Aorta (tissue), 5 donors: Measurements from ENCODE around the gene STIM1. TPM values are rescaled to one million over a fixed set of nuclear protein-coding genes. Genes with fewer than 3 reads are reported as not detected.

ENCODE experiments used
- ATAC-seq: fragments of 200-7000 bp; cut with Tn5 transposase; one replicate; pipeline ENCODE4 v1.9.1; 2022; ENCODE audit warnings: moderate library complexity; ENCODE audit not compliant: low FRiP score
- DNase-seq, 2 donors: peaks; one replicate each; pipeline ENCODE4 v3.0.0-alpha.2; 2020
- H3K27ac ChIP-seq, 2 donors: one replicate each; pipeline ENCODE4 v1.5.1; 2013; ENCODE audit warnings: low read length in 2 of 2, mild to moderate bottlenecking in 2 of 2, moderate library complexity in 2 of 2, control low read depth in 1 of 2, inconsistent platforms in 1 of 2, low read depth in 1 of 2
- H3K27me3 ChIP-seq, 2 donors: one replicate each; pipeline ENCODE4 v1.6.1; 2013; ENCODE audit warnings: control low read depth in 1 of 2, low read length in 1 of 2, mild to moderate bottlenecking in 1 of 2, moderate library complexity in 1 of 2; ENCODE audit not compliant: insufficient read depth in 2 of 2, control insufficient read depth in 1 of 2
- H3K36me3 ChIP-seq, 2 donors: one replicate each; pipeline ENCODE4 v1.6.1; 2013; ENCODE audit warnings: control low read depth in 1 of 2, low read length in 1 of 2, mild to moderate bottlenecking in 1 of 2; ENCODE audit not compliant: insufficient read depth in 2 of 2, control insufficient read depth in 1 of 2
- H3K4me1 ChIP-seq, 2 donors: one replicate each; pipeline ENCODE4 v1.6.1; 2013; ENCODE audit warnings: low read length in 2 of 2, control low read depth in 1 of 2, mild to moderate bottlenecking in 1 of 2, moderate library complexity in 1 of 2; ENCODE audit not compliant: insufficient read depth in 2 of 2, control insufficient read depth in 1 of 2
- H3K4me3 ChIP-seq, 2 donors: one replicate each; pipeline ENCODE4 v1.5.1; 2013; ENCODE audit warnings: low read length in 2 of 2, control low read depth in 1 of 2, mild to moderate bottlenecking in 1 of 2
- H3K9me3 ChIP-seq: one replicate; pipeline ENCODE4 v1.6.1; 2013; ENCODE audit warnings: mild to moderate bottlenecking, low read length; ENCODE audit not compliant: control insufficient read depth
- WGBS, 2 donors: extraction: QIAGEN DNeasy Blood & Tissue Kit; methylation state at CpG; one replicate each; pipeline ENCODE4 v1.1.7; 2013; 5-methylcytosine and 5-hydroxymethylcytosine counted together
- intact Hi-C, 2 donors: fragments of 100-400 bp; cut with DNase I; formaldehyde crosslinking; loops; one replicate each; pipeline versions ENCODE4 v1.14.2 to v1.15.0; 2022
- polyA plus RNA-seq, 2 donors: library from polyadenylated mRNA; stranded (reverse); fragments of 200-250 nt; gene quantifications; one replicate each; pipeline ENCODE4 v1.2.3, GENCODE V29; 2013
- total RNA-seq, 2 donors: library from RNA; stranded (reverse); fragmentation: NEBNext Ultra II Directional; extraction: Animal tissue kit (Norgen Biotek cat#: 25700); gene quantifications; one replicate each; pipeline ENCODE4 v1.2.1, GENCODE V29; 2021
- donor health status: healthy with polysubstance abuse.
- donor health status: Bipolar disorder and iron deficiency.
- donor health status: DM: no; HTN: no; CAD: no.
- donor health status: DM: no; HTN: no; CAD: no.
- donor health status: DM: yes; HTN: yes; CAD: no.

Gene STIM1
- total and polyA plus RNA-seq, 4 donors: 14.9 to 69.5 (median 48.8) TPM

- H3K4me1 ChIP-seq: no peaks in the 10 kb centered on the region
- H3K27ac ChIP-seq: no peak overlapping the region
- WGBS, 2 donors: 83 to 87% methylated on average over 2 of the region's 2 CpGs
- no peaks in the 10 kb centered on the region for H3K9me3 ChIP-seq
- no peaks in the 10 kb centered on the region for H3K36me3 ChIP-seq
- DNase-seq (no peak), ATAC-seq (no peak)
- H3K4me3 ChIP-seq: no peak overlapping the region
- H3K27me3 ChIP-seq: no peaks in the 10 kb centered on the region
- intact Hi-C loops: no loop called here
These were observed 38.8 kb upstream of the STIM1 start for GRCh38 chr11:3816673-3817072.

DNA sequence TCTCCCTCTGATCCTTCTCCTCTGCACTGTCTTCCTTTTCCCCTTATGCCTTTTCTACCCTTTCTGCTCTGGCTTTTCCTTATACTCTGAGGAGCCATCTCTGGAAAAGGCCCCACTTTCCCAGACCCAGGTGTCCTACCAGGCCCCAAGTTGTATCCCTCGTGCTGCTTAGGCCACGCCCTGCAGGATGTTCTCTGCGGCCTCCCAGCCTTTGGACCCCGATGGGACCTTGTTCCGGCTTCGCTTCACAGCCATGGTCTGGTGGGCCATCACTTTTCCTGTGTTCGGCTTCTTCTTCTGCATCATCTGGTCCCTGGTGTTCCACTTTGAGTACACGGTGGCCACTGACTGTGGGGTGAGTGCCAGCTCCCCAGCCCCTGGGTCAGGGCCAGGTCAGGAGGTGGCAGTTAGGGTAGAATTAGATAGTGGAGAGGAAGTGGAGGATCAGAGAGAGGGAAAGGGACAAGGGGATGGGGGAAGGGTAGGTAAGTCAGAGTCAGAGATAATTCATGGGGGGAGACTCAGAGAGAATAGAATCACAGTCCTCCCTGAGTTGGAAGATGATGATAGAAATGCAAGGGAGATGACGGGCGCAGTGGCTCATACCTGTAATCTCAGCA lies 38.2 kb upstream of the STIM1 start:
- Histone ChIP-seq H3K27ac (no peak overlapping the region), H3K36me3 (no peaks in the 10 kb centered on the region), H3K27me3 (no peaks in the 10 kb centered on the region), H3K9me3 (no peaks in the 10 kb centered on the region), H3K4me1 (no peaks in the 10 kb centered on the region), H3K4me3 (no peak overlapping the region)
- DNase-seq: no peak
- intact Hi-C loops: no loop called here
- no peak for ATAC-seq
- WGBS, 2 donors: 92% methylated on average over 10 of the region's 10 CpGs

DNA sequence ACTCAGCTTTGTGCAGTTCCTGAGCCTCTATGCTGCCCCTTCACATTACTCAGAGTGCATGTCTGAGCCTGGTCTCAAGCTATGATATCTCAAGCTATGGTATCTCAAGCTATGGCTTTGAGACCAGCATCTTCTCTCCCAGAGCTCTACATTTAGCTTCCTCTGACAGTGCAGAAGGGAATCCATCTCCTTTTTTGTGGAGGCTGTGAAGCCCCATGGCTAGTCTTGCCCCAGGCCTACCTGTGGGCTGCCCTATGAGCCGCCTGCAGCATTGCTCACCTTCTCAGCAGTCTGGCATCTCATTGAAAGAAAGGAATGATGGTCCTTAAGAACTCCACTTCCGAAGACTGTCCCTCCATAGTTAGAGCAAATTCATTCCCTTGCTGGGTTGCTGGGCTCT lies 34.5 kb upstream of the STIM1 start:
- 99 to 100% methylated on average over 2 of the region's 2 CpGs for WGBS, 2 donors
- no peak for ATAC-seq
- no peak for DNase-seq
- intact Hi-C loops: no loop called here
- Histone ChIP-seq H3K27me3 (no peaks in the 10 kb centered on the region), H3K27ac (no peak overlapping the region), H3K4me3 (no peak overlapping the region), H3K9me3 (no peaks in the 10 kb centered on the region), H3K36me3 (no peaks in the 10 kb centered on the region), H3K4me1 (no peaks in the 10 kb centered on the region)

DNA sequence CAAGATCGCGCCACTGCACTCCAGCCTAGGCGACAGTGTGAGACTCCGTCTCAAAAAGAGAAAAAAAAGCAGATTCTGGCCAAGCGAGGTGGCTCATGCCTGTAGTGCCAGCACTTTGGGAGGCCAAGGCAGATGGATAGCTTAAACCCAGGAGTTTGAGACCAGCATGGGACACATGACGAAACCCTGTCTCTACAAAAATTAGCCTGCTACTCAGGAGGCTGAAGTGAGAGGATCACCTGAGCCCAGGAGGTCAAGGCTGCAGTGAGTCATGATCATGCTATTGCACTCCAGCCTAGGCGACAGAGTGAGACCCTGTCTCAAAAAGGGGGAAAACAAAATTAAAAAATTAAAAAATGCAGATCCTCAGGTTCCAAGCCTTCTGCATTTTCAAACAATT lies 33.2 kb upstream of the STIM1 start:
- Histone ChIP-seq H3K4me1 (no peaks in the 10 kb centered on the region), H3K4me3 (no peak overlapping the region), H3K9me3 (no peaks in the 10 kb centered on the region), H3K36me3 (peaks cover 0 to 4% of the 10 kb centered on the region in 2 donors), H3K27ac (no peak overlapping the region), H3K27me3 (no peaks in the 10 kb centered on the region)
- 97 to 98% methylated on average over 7 of the region's 7 CpGs for WGBS, 2 donors
- ATAC-seq (no peak), DNase-seq (no peak)
- intact Hi-C loops: no loop called here

DNA sequence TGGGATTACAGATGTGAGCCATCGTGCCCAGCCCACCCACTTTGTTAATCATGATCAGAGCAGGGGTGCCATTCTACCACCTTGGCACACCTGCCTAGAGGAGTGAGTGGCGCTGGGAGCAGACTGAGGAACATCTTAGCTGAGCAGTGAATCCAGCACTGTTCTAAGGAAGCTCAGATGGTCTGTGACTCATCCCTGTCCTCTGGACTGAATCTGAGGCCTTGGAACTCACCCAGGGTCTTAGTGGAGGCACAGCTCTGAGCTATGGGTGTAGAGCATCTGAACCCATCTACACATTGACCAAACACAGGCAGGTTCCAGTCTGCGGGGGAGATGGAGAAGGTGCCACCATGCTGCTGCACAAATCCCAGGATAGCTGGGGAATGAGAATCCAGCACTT lies 32.2 kb upstream of the STIM1 start:
- H3K27ac ChIP-seq: no peak overlapping the region
- intact Hi-C loops: no loop called here
- no peaks in the 10 kb centered on the region for H3K9me3 ChIP-seq
- DNase-seq: no peak
- peak; percentile 9 for ATAC-seq
- peaks cover 0 to 10% of the 10 kb centered on the region in 2 donors for H3K36me3 ChIP-seq
- 85 to 89% methylated on average over 3 of the region's 3 CpGs for WGBS, 2 donors
- no peak overlapping the region for H3K4me3 ChIP-seq
- H3K27me3 ChIP-seq: no peaks in the 10 kb centered on the region
- H3K4me1 ChIP-seq: no peaks in the 10 kb centered on the region

- WGBS, 2 donors: 93 to 95% methylated on average over 30 of the region's 30 CpGs
- intact Hi-C loops: no loop called here
- Histone ChIP-seq H3K9me3 (no peaks in the 10 kb centered on the region), H3K27me3 (no peaks in the 10 kb centered on the region), H3K4me3 (no peak overlapping the region), H3K36me3 (peaks cover 0 to 10% of the 10 kb centered on the region in 2 donors), H3K4me1 (no peaks in the 10 kb centered on the region), H3K27ac (no peak overlapping the region)
- ATAC-seq (no peak), DNase-seq (no peak)
These were observed 31.5 kb upstream of the STIM1 start for GRCh38 chr11:3823762-3824506.

DNA sequence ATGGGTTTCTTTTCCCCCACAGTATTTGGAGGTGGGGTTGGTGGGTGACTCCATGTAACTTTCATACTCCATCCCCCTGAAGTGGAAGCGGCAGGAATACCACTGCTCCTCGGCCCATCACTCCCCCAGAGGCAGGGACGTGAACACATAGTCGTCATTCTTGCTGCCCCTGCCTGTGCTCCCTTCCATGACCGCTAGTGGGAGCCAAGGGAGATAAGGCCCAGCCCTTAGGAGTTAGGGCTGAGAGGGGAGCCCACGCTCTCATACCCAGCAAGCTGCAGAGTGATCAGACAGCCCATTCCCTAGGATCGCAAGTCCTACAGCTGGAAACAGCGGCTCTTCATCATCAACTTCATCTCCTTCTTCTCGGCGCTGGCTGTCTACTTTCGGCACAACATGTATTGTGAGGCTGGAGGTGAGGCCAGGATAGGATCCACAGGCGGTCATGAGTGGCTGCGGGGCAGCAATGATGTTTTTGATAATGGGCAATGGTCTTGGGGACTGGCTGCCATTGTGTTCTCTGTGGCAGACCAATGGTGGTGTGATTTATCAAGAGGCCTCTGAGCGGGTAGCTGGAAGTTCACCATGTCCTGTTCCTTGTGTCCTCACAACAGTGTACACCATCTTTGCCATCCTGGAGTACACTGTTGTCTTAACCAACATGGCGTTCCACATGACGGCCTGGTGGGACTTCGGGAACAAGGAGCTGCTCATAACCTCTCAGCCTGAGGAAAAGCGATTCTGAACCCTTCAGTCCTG lies 30.6 kb upstream of the STIM1 start:
- 79% methylated on average over 18 of the region's 18 CpGs for WGBS, 2 donors

DNA sequence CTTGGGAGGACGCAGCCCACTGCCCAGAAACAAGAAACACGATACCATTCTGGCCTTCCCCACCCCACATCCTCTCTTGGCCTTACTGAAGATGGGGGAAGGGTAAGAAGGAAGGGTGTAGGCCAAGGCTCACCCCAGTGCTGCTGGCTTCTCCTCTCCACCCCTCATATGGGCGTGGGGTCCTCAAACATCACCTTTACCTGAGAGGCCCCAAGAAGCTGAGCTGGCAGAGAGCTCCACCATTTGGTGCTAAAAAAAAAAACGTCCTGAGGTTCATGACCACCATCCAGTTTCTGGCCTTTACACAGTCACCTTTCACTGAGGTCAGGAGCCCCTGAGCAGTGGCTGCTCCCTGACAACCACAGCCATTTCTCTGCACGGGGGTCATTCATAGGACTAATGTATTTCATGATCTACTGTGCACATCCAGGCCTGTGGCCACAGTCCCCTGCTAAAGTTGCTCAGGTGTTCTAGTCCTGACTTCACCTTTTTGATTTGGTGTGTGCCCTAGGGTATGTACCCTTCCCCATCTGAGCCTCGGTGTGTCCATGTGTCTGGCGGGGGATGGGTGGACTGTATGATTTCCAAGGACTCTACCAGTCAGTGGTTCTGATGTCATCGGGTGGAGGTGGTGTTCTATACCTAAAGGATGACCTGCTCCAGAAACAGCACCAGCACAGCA lies 29.9 kb upstream of the STIM1 start:
- Histone ChIP-seq H3K9me3 (no peaks in the 10 kb centered on the region), H3K4me3 (no peak overlapping the region), H3K4me1 (no peaks in the 10 kb centered on the region), H3K36me3 (peaks cover 0 to 10% of the 10 kb centered on the region in 2 donors), H3K27me3 (no peaks in the 10 kb centered on the region), H3K27ac (no peak overlapping the region)
- no peak for ATAC-seq
- intact Hi-C loops: no loop called here
- no peak for DNase-seq
- 84 to 89% methylated on average over 8 of the region's 8 CpGs for WGBS, 2 donors

More for the DNA sequence above, 30.6 kb upstream of the STIM1 start:
- DNase-seq (peak; percentile 79 to 85), ATAC-seq (peak; percentile 59)
- no peak overlapping the region for H3K27ac ChIP-seq
- H3K4me3 ChIP-seq: no peak overlapping the region
- intact Hi-C loops: no loop called here
- no peaks in the 10 kb centered on the region for H3K27me3 ChIP-seq
- H3K4me1 ChIP-seq: no peaks in the 10 kb centered on the region
- H3K9me3 ChIP-seq: no peaks in the 10 kb centered on the region
- H3K36me3 ChIP-seq: peaks cover 0 to 10% of the 10 kb centered on the region in 2 donors
